GM23338 (cell line): ENCODE measurements around the gene IMPA2. TPM values are rescaled to one million over a fixed set of nuclear protein-coding genes. Genes with fewer than 3 reads are reported as not detected.
A peak's percentile ranks its signal among the peaks of the same experiment; 100 is the strongest.

Experiments
- ATAC-seq: fragments of 200-7000 bp; cut with Tn5 transposase; 3 replicates; pipeline ENCODE4 v1.9.1; 2020
- DNase-seq: peaks from one replicate; pipeline ENCODE4 v3.0.0-alpha.2; 2015; ENCODE audit warnings: low spot score
- H2AFZ ChIP-seq: fragments of 200-600 bp; sonication (generic); 2 replicates; pipeline ENCODE4 v1.8.0; 2016; ENCODE audit warnings: antibody characterized with exemption, mild to moderate bottlenecking, moderate library complexity
- H3F3A ChIP-seq: fragments of 200-600 bp; sonication (generic); replicated peaks from 2 replicates; pipeline ENCODE4 v1.8.0; 2017; ENCODE audit warnings: antibody characterized with exemption, mixed run types, low read depth
- H3K27ac ChIP-seq: fragments of 200-600 bp; sonication (generic); 2 replicates; pipeline ENCODE4 v1.6.1; 2016; ENCODE audit warnings: low read depth
- H3K27me3 ChIP-seq: fragments of 200-600 bp; sonication (generic); 2 replicates; pipeline ENCODE4 v1.8.0; 2016; ENCODE audit warnings: mild to moderate bottlenecking, mixed run types, moderate library complexity; ENCODE audit not compliant: insufficient read depth
- H3K36me3 ChIP-seq: fragments of 200-600 bp; sonication (generic); 2 replicates; pipeline ENCODE4 v1.8.0; 2016; ENCODE audit warnings: mild to moderate bottlenecking; ENCODE audit not compliant: insufficient read depth
- H3K4me1 ChIP-seq: fragments of 200-600 bp; sonication (generic); 2 replicates; pipeline ENCODE4 v1.8.0; 2016; ENCODE audit warnings: mild to moderate bottlenecking, moderate library complexity; ENCODE audit not compliant: insufficient read depth
- H3K4me2 ChIP-seq: fragments of 200-600 bp; sonication (generic); 2 replicates; pipeline ENCODE4 v1.7.1; 2017; ENCODE audit warnings: mixed run types
- H3K4me3 ChIP-seq: fragments of 200-600 bp; sonication (generic); 2 replicates; pipeline ENCODE4 v1.6.1; 2016; ENCODE audit warnings: mixed run types
- H3K79me2 ChIP-seq: fragments of 200-600 bp; sonication (generic); replicated peaks from 2 replicates; pipeline ENCODE4 v1.8.0; 2017; ENCODE audit warnings: mild to moderate bottlenecking; ENCODE audit not compliant: insufficient read depth
- H3K9me2 ChIP-seq: fragments of 200-600 bp; sonication (generic); 2 replicates; pipeline ENCODE4 v1.8.0; 2017; ENCODE audit not compliant: insufficient read depth
- H4K20me1 ChIP-seq: fragments of 200-600 bp; sonication (generic); replicated peaks from 2 replicates; pipeline ENCODE4 v1.8.0; 2017; ENCODE audit warnings: mild to moderate bottlenecking; ENCODE audit not compliant: insufficient read depth
- H3K27ac Mint-ChIP-seq: 2 replicates; pipeline ENCODE4 v1.8.0; 2020; ENCODE audit warnings: inconsistent platforms, mild to moderate bottlenecking, moderate library complexity, mixed read lengths
- H3K27me3 Mint-ChIP-seq: 3 replicates; pipeline ENCODE4 v1.8.0; 2022; ENCODE audit warnings: low read depth, mild to moderate bottlenecking, moderate library complexity, mixed read lengths, inconsistent platforms; ENCODE audit not compliant: insufficient read depth, poor library complexity
- H3K36me3 Mint-ChIP-seq: 3 replicates; pipeline ENCODE4 v1.8.0; 2021; ENCODE audit warnings: low read depth, mild to moderate bottlenecking, inconsistent platforms, moderate library complexity, mixed read lengths
- H3K4me1 Mint-ChIP-seq: 3 replicates; pipeline ENCODE4 v1.8.0; 2020; ENCODE audit warnings: mild to moderate bottlenecking, inconsistent platforms, mixed read lengths
- H3K4me3 Mint-ChIP-seq: 3 replicates; pipeline ENCODE4 v1.8.0; 2021; ENCODE audit warnings: moderate library complexity, mild to moderate bottlenecking, inconsistent platforms, mixed read lengths
- H3K9me3 Mint-ChIP-seq: 3 replicates; pipeline ENCODE4 v1.8.0; 2020; ENCODE audit warnings: moderate library complexity, mild to moderate bottlenecking, inconsistent platforms, mixed read lengths
- CREB1 ChIP-seq: fragments of 250-450 bp; sonication (Bioruptor Pico); IDR thresholded peaks from 2 replicates; pipeline ENCODE4 v1.5.0; 2020; ENCODE audit warnings: low read depth, mild to moderate bottlenecking, moderate library complexity
- EZH2 ChIP-seq: fragments of 200-600 bp; sonication (generic); IDR thresholded peaks from one replicate; pipeline ENCODE4 v1.8.0; 2017; ENCODE audit warnings: antibody characterized with exemption, mild to moderate bottlenecking, low read depth; ENCODE audit not compliant: unreplicated experiment
- EZH2phosphoT487 ChIP-seq: fragments of 200-600 bp; sonication (generic); IDR thresholded peaks from one replicate; pipeline ENCODE4 v1.8.1; 2018; ENCODE audit warnings: antibody characterized with exemption; ENCODE audit not compliant: unreplicated experiment
- JUNB ChIP-seq: IDR thresholded peaks from one replicate; pipeline ENCODE4 v1.6.1; 2016; ENCODE audit warnings: antibody characterized with exemption; ENCODE audit not compliant: unreplicated experiment
- NANOG ChIP-seq: IDR thresholded peaks from 2 replicates; pipeline ENCODE4 v1.6.1; 2016; ENCODE audit warnings: antibody characterized with exemption, borderline replicate concordance
- POLR2AphosphoS5 ChIP-seq: IDR thresholded peaks from 2 replicates; pipeline ENCODE4 v1.6.1; 2016; ENCODE audit warnings: antibody characterized with exemption, low read depth
- STAT1 ChIP-seq: IDR thresholded peaks from one replicate; pipeline ENCODE4 v1.6.1; 2016; ENCODE audit warnings: antibody characterized with exemption; ENCODE audit not compliant: unreplicated experiment
- ZNF114 ChIP-seq: fragments of 250-450 bp; sonication (Bioruptor Pico); IDR thresholded peaks from 2 replicates; pipeline ENCODE4 v1.5.0; 2020; ENCODE audit warnings: mild to moderate bottlenecking, moderate library complexity
- ZNF331 ChIP-seq: fragments of 250-450 bp; sonication (Bioruptor Pico); IDR thresholded peaks from 2 replicates; pipeline ENCODE4 v1.5.0; 2020; ENCODE audit warnings: low read depth, mild to moderate bottlenecking, moderate library complexity
- polyA plus RNA-seq: library from polyadenylated mRNA; unstranded; fragments of >200 nt; fragmentation: Nextera tagmentation; extraction: Ambion mirVana; gene quantifications from 2 replicates; pipeline ENCODE4 v1.2.1, GENCODE V29; 2016
- total RNA-seq: library from RNA; depleted of rRNA; stranded (reverse); fragments of >200 nt; shearing (Covaris generic); gene quantifications from 2 replicates; pipeline ENCODE4 v1.2.3, GENCODE V29; 2014
- TF ChIP-seq, protein P1 (sequence below): fragments of 250-450 bp; sonication (Bioruptor Pico); IDR thresholded peaks from 2 replicates; pipeline ENCODE4 v1.5.0; 2020; ENCODE audit warnings: mild to moderate bottlenecking, moderate library complexity
- TF ChIP-seq, protein P2 (sequence below): IDR thresholded peaks from one replicate; pipeline ENCODE4 v1.6.1; 2018; ENCODE audit warnings: antibody characterized with exemption; ENCODE audit not compliant: unreplicated experiment
- TF ChIP-seq, protein P3 (sequence below), 2 experiments: fragments of 200-600 bp in 1 of 2; sonication (generic) in 1 of 2; conservative IDR thresholded peaks; 2 replicates each; pipeline versions ENCODE4 v1.5.1 to v1.6.1; 2016 to 2017; ENCODE audit warnings: antibody characterized with exemption in 2 of 2, low read depth in 2 of 2, mild to moderate bottlenecking in 2 of 2, moderate library complexity in 1 of 2
- TF ChIP-seq, protein P4 (sequence below): IDR thresholded peaks from 2 replicates; pipeline ENCODE4 v1.6.1; 2016; ENCODE audit warnings: antibody characterized with exemption

IMPA2 gene
- total and polyA plus RNA-seq, 2 experiments from 2014 or later, result 50.4 to 122 TPM

DNA sequence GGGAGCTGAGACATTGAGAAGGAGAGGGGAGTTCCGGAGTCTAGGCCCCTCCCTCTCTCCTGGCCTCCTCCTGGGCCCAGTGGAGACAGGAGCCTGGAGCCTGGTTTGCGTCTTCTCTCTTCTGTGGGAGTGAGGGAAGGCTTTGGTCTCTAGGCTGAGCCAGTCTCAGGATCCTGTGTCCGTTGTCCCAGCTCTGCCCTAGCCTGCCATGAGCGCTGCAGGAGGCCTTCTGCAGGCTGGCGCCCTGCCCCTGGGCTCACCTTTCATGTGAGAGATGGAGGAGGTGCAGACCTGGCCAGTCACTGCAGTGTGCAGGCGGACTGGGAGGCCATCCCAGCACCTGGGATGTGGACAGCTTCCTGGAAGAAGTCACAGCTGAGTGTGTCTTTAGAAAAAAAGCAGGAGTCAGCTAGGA, 8.7 kb downstream of the IMPA2 start:
- no peaks in the 10 kb centered on the region for H3K9me2 ChIP-seq
- H3K27ac ChIP-seq, result no peak overlapping the region
- H3K27ac Mint-ChIP-seq, result peak overlapping the region; percentile 43; the same call in 1 of the 2 replicates
- H3K4me1 ChIP-seq, result peaks cover 49% of the 10 kb centered on the region
- H3K27me3 Mint-ChIP-seq, result peaks cover 14% of the 10 kb centered on the region
- no peaks in the 10 kb centered on the region for H3K27me3 ChIP-seq
- H3K4me3 Mint-ChIP-seq, result no peak overlapping the region
- peaks cover 71% of the 10 kb centered on the region for H3K4me1 Mint-ChIP-seq
- peaks cover 52% of the 10 kb centered on the region for H4K20me1 ChIP-seq
- DNase-seq (peak; percentile 41), ATAC-seq (peak; percentile 74)
- H3K36me3 Mint-ChIP-seq, result peaks cover 7% of the 10 kb centered on the region; the same call in 2 of the 3 replicates
- H3K4me2 ChIP-seq, result peak overlapping the region; percentile 43; the same call in 1 of the 2 replicates
- H3K4me3 ChIP-seq, result no peak overlapping the region
- TF ChIP-seq, protein P1, sequence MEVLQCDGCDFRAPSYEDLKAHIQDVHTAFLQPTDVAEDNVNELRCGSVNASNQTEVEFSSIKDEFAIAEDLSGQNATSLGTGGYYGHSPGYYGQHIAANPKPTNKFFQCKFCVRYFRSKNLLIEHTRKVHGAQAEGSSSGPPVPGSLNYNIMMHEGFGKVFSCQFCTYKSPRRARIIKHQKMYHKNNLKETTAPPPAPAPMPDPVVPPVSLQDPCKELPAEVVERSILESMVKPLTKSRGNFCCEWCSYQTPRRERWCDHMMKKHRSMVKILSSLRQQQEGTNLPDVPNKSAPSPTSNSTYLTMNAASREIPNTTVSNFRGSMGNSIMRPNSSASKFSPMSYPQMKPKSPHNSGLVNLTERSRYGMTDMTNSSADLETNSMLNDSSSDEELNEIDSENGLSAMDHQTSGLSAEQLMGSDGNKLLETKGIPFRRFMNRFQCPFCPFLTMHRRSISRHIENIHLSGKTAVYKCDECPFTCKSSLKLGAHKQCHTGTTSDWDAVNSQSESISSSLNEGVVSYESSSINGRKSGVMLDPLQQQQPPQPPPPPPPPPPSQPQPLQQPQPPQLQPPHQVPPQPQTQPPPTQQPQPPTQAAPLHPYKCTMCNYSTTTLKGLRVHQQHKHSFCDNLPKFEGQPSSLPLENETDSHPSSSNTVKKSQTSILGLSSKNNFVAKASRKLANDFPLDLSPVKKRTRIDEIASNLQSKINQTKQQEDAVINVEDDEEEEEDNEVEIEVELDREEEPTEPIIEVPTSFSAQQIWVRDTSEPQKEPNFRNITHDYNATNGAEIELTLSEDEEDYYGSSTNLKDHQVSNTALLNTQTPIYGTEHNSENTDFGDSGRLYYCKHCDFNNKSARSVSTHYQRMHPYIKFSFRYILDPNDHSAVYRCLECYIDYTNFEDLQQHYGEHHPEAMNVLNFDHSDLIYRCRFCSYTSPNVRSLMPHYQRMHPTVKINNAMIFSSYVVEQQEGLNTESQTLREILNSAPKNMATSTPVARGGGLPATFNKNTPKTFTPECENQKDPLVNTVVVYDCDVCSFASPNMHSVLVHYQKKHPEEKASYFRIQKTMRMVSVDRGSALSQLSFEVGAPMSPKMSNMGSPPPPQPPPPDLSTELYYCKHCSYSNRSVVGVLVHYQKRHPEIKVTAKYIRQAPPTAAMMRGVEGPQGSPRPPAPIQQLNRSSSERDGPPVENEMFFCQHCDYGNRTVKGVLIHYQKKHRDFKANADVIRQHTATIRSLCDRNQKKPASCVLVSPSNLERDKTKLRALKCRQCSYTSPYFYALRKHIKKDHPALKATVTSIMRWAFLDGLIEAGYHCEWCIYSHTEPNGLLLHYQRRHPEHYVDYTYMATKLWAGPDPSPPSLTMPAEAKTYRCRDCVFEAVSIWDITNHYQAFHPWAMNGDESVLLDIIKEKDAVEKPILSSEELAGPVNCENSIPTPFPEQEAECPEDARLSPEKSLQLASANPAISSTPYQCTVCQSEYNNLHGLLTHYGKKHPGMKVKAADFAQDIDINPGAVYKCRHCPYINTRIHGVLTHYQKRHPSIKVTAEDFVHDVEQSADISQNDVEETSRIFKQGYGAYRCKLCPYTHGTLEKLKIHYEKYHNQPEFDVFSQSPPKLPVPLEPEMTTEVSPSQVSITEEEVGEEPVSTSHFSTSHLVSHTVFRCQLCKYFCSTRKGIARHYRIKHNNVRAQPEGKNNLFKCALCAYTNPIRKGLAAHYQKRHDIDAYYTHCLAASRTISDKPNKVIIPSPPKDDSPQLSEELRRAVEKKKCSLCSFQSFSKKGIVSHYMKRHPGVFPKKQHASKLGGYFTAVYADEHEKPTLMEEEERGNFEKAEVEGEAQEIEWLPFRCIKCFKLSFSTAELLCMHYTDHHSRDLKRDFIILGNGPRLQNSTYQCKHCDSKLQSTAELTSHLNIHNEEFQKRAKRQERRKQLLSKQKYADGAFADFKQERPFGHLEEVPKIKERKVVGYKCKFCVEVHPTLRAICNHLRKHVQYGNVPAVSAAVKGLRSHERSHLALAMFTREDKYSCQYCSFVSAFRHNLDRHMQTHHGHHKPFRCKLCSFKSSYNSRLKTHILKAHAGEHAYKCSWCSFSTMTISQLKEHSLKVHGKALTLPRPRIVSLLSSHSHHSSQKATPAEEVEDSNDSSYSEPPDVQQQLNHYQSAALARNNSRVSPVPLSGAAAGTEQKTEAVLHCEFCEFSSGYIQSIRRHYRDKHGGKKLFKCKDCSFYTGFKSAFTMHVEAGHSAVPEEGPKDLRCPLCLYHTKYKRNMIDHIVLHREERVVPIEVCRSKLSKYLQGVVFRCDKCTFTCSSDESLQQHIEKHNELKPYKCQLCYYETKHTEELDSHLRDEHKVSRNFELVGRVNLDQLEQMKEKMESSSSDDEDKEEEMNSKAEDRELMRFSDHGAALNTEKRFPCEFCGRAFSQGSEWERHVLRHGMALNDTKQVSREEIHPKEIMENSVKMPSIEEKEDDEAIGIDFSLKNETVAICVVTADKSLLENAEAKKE, result no peak
- no peak for TF ChIP-seq EZH2phosphoT487
- TF ChIP-seq CREB1, result no peak
- TF ChIP-seq ZNF114 (CRISPR knock-in tag), result no peak
- TF ChIP-seq, protein P2, sequence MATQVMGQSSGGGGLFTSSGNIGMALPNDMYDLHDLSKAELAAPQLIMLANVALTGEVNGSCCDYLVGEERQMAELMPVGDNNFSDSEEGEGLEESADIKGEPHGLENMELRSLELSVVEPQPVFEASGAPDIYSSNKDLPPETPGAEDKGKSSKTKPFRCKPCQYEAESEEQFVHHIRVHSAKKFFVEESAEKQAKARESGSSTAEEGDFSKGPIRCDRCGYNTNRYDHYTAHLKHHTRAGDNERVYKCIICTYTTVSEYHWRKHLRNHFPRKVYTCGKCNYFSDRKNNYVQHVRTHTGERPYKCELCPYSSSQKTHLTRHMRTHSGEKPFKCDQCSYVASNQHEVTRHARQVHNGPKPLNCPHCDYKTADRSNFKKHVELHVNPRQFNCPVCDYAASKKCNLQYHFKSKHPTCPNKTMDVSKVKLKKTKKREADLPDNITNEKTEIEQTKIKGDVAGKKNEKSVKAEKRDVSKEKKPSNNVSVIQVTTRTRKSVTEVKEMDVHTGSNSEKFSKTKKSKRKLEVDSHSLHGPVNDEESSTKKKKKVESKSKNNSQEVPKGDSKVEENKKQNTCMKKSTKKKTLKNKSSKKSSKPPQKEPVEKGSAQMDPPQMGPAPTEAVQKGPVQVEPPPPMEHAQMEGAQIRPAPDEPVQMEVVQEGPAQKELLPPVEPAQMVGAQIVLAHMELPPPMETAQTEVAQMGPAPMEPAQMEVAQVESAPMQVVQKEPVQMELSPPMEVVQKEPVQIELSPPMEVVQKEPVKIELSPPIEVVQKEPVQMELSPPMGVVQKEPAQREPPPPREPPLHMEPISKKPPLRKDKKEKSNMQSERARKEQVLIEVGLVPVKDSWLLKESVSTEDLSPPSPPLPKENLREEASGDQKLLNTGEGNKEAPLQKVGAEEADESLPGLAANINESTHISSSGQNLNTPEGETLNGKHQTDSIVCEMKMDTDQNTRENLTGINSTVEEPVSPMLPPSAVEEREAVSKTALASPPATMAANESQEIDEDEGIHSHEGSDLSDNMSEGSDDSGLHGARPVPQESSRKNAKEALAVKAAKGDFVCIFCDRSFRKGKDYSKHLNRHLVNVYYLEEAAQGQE, result no peak
- no peak for TF ChIP-seq EZH2
- TF ChIP-seq ZNF331 (CRISPR knock-in tag), result no peak
- TF ChIP-seq STAT1, result no peak
- TF ChIP-seq POLR2AphosphoS5, result no peak
- TF ChIP-seq JUNB, result no peak
- no peak for TF ChIP-seq NANOG
- TF ChIP-seq, protein P3, sequence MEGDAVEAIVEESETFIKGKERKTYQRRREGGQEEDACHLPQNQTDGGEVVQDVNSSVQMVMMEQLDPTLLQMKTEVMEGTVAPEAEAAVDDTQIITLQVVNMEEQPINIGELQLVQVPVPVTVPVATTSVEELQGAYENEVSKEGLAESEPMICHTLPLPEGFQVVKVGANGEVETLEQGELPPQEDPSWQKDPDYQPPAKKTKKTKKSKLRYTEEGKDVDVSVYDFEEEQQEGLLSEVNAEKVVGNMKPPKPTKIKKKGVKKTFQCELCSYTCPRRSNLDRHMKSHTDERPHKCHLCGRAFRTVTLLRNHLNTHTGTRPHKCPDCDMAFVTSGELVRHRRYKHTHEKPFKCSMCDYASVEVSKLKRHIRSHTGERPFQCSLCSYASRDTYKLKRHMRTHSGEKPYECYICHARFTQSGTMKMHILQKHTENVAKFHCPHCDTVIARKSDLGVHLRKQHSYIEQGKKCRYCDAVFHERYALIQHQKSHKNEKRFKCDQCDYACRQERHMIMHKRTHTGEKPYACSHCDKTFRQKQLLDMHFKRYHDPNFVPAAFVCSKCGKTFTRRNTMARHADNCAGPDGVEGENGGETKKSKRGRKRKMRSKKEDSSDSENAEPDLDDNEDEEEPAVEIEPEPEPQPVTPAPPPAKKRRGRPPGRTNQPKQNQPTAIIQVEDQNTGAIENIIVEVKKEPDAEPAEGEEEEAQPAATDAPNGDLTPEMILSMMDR (conservative IDR thresholded peaks at IDR 0.05; ENCODE audit: low read depth in 2 of 2), result no peak
- TF ChIP-seq, protein P4, sequence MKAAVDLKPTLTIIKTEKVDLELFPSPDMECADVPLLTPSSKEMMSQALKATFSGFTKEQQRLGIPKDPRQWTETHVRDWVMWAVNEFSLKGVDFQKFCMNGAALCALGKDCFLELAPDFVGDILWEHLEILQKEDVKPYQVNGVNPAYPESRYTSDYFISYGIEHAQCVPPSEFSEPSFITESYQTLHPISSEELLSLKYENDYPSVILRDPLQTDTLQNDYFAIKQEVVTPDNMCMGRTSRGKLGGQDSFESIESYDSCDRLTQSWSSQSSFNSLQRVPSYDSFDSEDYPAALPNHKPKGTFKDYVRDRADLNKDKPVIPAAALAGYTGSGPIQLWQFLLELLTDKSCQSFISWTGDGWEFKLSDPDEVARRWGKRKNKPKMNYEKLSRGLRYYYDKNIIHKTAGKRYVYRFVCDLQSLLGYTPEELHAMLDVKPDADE, result no peak
- peaks cover 94% of the 10 kb centered on the region for H3K79me2 ChIP-seq
- no peaks in the 10 kb centered on the region for H3F3A ChIP-seq
- H3K36me3 ChIP-seq, result no peaks in the 10 kb centered on the region
- no peaks in the 10 kb centered on the region for H3K9me3 Mint-ChIP-seq
- no peak overlapping the region for H2AFZ ChIP-seq
